Measurements from ENCODE around the gene KRTAP10-2. TPM values are rescaled to one million over a fixed set of nuclear protein-coding genes. Genes with fewer than 3 reads are reported as not detected.

The KRTAP10-2 gene
- total and polyA plus RNA-seq, 2 donors from 2014 or later, result not detected

- no peak for TF ChIP-seq CTCF (IDR thresholded peaks at IDR 0.05; ENCODE audit: borderline replicate concordance, extremely low read depth, insufficient read depth)
- Histone ChIP-seq H3K9ac (ENCODE audit: low read length in 3 of 3) (no peak overlapping the region), H3K4me3 (ENCODE audit: low read length in 3 of 3) (no peak overlapping the region), H3K27ac (ENCODE audit: low read depth in 2 of 2, low read length in 2 of 2) (no peak overlapping the region), H3K27me3 (ENCODE audit: control insufficient read depth, insufficient read depth, low read length) (no peaks in the 10 kb centered on the region), H3K9me3 (ENCODE audit: control insufficient read depth in 2 of 3, insufficient read depth in 1 of 3, low read length in 3 of 3) (no peaks in the 10 kb centered on the region), H3K4me1 (ENCODE audit: control insufficient read depth in 2 of 3, insufficient read depth in 2 of 3, low read depth in 1 of 3, low read length in 3 of 3) (no peaks in the 10 kb centered on the region), H3K36me3 (ENCODE audit: control insufficient read depth in 2 of 3, insufficient read depth in 3 of 3, low read length in 3 of 3) (no peaks in the 10 kb centered on the region)
- intact Hi-C loops (cut with DNase I), result no loop called here
- DNase-seq (peak in 1 of 5 donors; percentile 45), FAIRE-seq (no peak)
Observed at GRCh38 chr21:44517175-44517899, 34.0 kb downstream of the KRTAP10-2 start.

DNA sequence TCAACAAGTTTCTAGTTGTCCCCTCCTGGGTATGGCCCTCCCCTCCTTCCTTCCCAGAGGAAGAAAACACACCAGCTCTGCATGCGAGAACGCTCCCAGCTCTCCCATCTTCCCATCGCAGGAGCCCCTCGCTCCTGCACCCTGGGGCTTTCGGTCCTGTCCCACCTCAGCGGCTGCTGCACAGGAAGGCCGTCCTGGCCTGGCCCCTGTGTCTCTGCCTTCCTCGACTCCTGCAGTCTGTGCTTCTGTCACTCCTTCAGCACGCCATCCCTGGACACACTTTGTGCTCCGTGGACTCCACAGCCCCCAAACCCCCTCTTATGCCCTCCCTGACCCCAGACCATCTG is 34.5 kb downstream of the KRTAP10-2 start:
- Histone ChIP-seq H3K36me3 (ENCODE audit: control insufficient read depth in 2 of 3, insufficient read depth in 3 of 3, low read length in 3 of 3) (no peaks in the 10 kb centered on the region), H3K9me3 (ENCODE audit: control insufficient read depth in 2 of 3, insufficient read depth in 1 of 3, low read length in 3 of 3) (no peaks in the 10 kb centered on the region), H3K9ac (ENCODE audit: low read length in 3 of 3) (no peak overlapping the region), H3K27ac (ENCODE audit: low read depth in 2 of 2, low read length in 2 of 2) (no peak overlapping the region), H3K27me3 (ENCODE audit: control insufficient read depth, insufficient read depth, low read length) (no peaks in the 10 kb centered on the region), H3K4me1 (ENCODE audit: control insufficient read depth in 2 of 3, insufficient read depth in 2 of 3, low read depth in 1 of 3, low read length in 3 of 3) (no peaks in the 10 kb centered on the region), H3K4me3 (ENCODE audit: low read length in 3 of 3) (no peak overlapping the region)
- no peak for FAIRE-seq
- TF ChIP-seq CTCF (IDR thresholded peaks at IDR 0.05; ENCODE audit: borderline replicate concordance, extremely low read depth, insufficient read depth), result no peak
- peak in 1 of 5 donors; percentile 33 for DNase-seq
- intact Hi-C loops (cut with DNase I), result no loop called here

GRCh38 chr21:44516342-44516741 is 35.0 kb downstream of the KRTAP10-2 start:
- Histone ChIP-seq H3K9ac (ENCODE audit: low read length in 3 of 3) (no peak overlapping the region), H3K27ac (ENCODE audit: low read depth in 2 of 2, low read length in 2 of 2) (no peak overlapping the region), H3K4me1 (ENCODE audit: control insufficient read depth in 2 of 3, insufficient read depth in 2 of 3, low read depth in 1 of 3, low read length in 3 of 3) (no peaks in the 10 kb centered on the region), H3K27me3 (ENCODE audit: control insufficient read depth, insufficient read depth, low read length) (no peaks in the 10 kb centered on the region), H3K36me3 (ENCODE audit: control insufficient read depth in 2 of 3, insufficient read depth in 3 of 3, low read length in 3 of 3) (no peaks in the 10 kb centered on the region), H3K9me3 (ENCODE audit: control insufficient read depth in 2 of 3, insufficient read depth in 1 of 3, low read length in 3 of 3) (no peaks in the 10 kb centered on the region), H3K4me3 (ENCODE audit: low read length in 3 of 3) (no peak overlapping the region)
- no peak for TF ChIP-seq CTCF (IDR thresholded peaks at IDR 0.05; ENCODE audit: borderline replicate concordance, extremely low read depth, insufficient read depth)
- FAIRE-seq (no peak), DNase-seq (peak in 1 of 5 donors; percentile 55)
- intact Hi-C loops (cut with DNase I), result no loop called here
